HG02588 (cell line): ENCODE measurements around the gene COL10A1.

Experiments
- ATAC-seq: cut with Tn5 transposase; IDR thresholded peaks from one replicate; pipeline ENCODE4 v1.9.1; 2021; ENCODE audit warnings: mild to moderate bottlenecking, moderate library complexity; ENCODE audit not compliant: unreplicated experiment

The COL10A1 gene

DNA sequence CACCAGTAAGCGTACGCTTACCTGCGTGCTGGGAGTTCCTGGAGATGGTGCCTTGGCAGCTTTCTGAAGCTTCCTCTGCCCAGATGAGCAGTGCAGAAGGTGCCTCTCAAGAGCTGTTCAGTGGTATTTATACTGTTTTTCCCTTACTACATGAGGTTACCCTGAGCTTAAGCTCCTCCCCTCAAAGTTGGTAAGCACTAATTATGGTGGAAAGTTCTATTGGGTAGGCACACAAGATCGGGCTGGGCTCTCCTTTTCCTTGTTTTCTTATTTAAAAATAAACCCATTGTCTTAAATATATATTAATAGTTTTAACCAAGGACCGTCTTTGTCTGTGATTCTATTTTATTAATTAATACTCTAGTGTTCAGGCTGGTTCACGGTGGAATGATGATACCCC is at the start of gene COL10A1:
Gene COL10A1, minus strand, starts transcription at position 101 of the 400 bp plus-strand sequence. CDS start 640 bp downstream, outside the sequence.
- ATAC-seq, result no peak

GRCh38 chr6:116175344-116175743 is 49.4 kb upstream of the COL10A1 start:
- no peak for ATAC-seq

- ATAC-seq, result no peak
Observed at GRCh38 chr6:116173928-116174327, 48.0 kb upstream of the COL10A1 start.

GRCh38 chr6:116170358-116171057 is 44.6 kb upstream of the COL10A1 start:
- ATAC-seq, result no peak

- ATAC-seq, result no peak
Observed at GRCh38 chr6:116169880-116170279, 43.9 kb upstream of the COL10A1 start.

GRCh38 chr6:116168148-116168547 is 42.2 kb upstream of the COL10A1 start:
- no peak for ATAC-seq

GRCh38 chr6:116166369-116166768 is 40.4 kb upstream of the COL10A1 start:
- no peak for ATAC-seq

- no peak for ATAC-seq
Observed at GRCh38 chr6:116165596-116165995, 39.7 kb upstream of the COL10A1 start.

DNA sequence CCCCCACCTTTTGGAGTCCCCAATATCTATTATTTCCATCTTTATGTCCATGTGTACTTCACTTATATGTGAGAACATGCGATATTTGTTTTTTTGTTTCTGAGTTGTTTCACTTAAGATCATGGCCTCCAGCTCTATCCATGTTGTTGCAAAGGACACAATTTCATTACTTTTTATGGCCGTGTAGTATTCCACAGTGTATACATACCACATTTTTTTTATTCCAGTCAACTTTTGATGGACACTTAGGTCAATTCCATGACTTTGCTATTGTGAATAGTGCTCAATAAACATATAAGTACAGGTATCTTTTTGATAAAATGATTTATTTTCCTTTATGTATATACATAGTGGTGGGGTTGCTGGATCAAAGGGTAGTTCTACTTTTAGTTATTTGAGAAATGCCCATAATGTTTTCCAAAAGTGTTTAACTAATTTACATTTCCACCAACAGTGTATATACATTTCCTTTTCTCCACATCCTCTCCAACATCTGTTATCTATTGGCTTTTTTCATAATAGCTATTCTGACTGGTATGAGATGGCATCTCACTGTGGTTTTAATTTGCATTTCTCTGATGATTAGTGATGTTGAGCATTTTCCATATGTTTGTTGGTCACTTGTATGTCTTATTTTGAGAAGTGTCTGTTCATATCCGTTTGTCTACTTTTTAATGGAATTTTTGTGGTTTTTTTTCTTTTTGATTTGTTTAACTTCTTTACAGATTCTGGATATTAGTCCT is 34.0 kb upstream of the COL10A1 start:
- no peak for ATAC-seq

- no peak for ATAC-seq
Observed at GRCh38 chr6:116158641-116159040, 32.7 kb upstream of the COL10A1 start.

- ATAC-seq, result no peak
Observed at GRCh38 chr6:116157391-116157790, 31.5 kb upstream of the COL10A1 start.

- no peak for ATAC-seq
Observed at GRCh38 chr6:116156405-116157326, 30.7 kb upstream of the COL10A1 start.

- ATAC-seq, result no peak
Observed at GRCh38 chr6:116154887-116155286, 29.0 kb upstream of the COL10A1 start.

DNA sequence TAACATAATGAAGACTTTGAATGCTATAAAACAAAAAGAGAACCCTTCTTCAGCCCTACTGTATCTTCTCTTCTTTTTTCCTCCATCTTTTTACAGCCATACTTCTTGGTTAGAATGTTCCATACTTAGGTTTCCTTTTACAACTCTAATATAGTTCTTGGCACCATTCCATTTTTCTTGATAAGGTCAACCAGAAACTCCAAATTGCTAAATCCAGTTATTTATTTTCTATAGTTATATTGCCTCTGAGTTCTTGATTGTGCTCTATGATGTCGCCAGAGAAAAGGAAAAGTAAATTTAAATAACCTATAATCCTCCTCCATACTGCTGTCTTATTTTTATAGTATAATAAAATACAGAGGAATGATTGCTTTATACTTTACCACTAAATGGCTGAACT is 26.7 kb upstream of the COL10A1 start:
- ATAC-seq, result no peak

- no peak for ATAC-seq
Observed at GRCh38 chr6:116145803-116146675, 20.1 kb upstream of the COL10A1 start.

- ATAC-seq, result no peak
Observed at GRCh38 chr6:116144605-116145004, 18.7 kb upstream of the COL10A1 start.

DNA sequence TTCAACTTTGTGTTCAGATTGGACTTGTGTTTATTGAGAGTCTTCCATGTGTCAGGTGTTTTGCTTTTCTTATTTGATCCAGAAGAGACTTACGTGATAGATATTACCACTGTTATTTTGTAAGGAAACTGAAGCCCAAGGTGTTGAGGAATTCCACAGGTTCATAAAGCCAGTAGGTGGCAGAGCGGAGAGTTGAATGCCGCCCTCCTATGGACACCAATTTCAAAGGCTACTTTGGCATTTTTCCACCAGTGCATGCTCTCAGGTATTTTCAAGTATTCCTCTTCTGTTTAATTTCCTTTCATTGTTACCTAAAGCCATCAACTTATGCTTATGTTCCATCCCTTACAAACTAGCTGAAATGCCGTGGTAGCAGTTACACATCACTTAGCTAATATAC is 14.0 kb upstream of the COL10A1 start:
- ATAC-seq, result no peak

- ATAC-seq, result no peak
Observed at GRCh38 chr6:116136933-116137340, 11.0 kb upstream of the COL10A1 start.

- no peak for ATAC-seq
Observed at GRCh38 chr6:116136373-116136772, 10.4 kb upstream of the COL10A1 start.

- ATAC-seq, result no peak
Observed at GRCh38 chr6:116133453-116133852, 7.5 kb upstream of the COL10A1 start.
